GM18867 (cell line): ENCODE results near the gene TXNRD1.
"Not testable (repeated sequence)": the region's sequence is repeated elsewhere in the genome, so short reads cannot be mapped to it uniquely, and the experiment has no call there.

Source experiments
- ATAC-seq: cut with Tn5 transposase; IDR thresholded peaks from one replicate; pipeline ENCODE4 v1.9.1; 2021; ENCODE audit warnings: mild to moderate bottlenecking, moderate library complexity; ENCODE audit not compliant: unreplicated experiment

TXNRD1 gene

DNA sequence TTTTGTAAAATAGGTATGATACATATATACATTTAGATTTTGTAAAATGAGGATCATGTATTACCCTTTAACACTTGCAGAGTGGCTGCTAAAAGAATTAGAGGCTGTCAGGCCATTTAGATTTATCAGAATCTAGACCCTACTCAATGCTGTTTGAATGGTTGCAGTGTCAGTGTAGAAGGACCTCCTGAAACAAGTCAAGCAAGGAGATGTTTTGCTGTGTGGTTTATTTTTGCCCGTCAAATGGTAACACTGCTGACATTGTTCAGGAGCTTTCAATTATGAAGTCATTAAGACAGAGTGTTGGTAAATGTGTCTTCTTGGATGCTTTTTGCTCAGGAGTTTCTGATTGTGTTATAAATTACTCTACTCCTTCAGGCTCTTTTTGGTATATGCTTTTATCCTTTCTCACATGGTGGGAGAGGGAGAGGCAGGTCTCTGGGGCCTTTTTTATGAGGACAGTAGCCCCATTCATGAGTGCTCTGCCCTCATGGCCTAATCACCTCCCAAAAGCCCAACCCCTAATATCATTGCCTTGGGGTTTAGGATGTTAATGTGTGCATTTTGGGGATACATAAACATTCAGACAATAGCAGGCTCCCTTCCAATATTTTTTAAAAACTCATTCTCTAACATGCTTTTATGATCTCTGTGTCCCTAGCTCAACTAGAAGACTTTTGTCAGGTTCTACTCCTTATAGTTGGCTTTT, 104.5 kb downstream of the TXNRD1 start:
- no peak for ATAC-seq

DNA sequence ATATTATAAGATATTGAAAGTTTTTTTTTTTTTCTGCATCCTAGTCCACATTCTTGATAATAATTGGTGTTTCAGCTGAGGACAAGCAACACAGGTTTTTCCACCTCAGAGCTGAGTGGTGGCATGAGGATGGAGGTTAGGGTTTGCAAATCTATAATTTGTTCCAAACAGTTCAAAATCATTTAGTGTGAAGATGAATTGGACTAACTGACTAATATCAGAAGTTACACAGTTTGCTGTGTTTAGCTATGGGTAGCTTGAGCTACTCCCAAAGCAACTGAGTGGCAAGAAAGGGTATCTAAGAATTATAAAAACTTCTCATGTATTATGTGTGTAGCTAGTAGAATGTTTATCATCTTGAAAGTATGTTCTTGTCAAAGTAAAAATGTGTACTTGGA, 105.0 kb downstream of the TXNRD1 start:
- no peak for ATAC-seq

DNA sequence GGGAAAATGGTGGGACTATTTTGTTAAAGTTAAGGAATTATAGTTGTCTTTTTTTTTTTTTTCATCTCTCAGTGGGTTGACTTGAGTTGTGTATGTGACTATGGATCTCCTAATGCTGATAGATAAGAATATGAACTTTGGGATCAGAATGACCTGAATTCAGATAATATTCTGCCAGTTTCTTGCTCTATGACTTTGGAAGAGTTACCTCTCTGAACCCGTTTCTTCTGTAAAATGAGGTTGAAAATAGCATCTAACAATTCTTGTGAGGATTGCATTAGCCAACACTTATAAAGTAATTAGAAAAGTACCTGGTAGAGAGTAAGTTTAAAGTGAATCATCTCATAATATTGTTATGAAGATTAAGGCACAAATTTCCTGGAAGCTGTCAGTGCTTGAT, 106.4 kb downstream of the TXNRD1 start:
- no peak for ATAC-seq

DNA sequence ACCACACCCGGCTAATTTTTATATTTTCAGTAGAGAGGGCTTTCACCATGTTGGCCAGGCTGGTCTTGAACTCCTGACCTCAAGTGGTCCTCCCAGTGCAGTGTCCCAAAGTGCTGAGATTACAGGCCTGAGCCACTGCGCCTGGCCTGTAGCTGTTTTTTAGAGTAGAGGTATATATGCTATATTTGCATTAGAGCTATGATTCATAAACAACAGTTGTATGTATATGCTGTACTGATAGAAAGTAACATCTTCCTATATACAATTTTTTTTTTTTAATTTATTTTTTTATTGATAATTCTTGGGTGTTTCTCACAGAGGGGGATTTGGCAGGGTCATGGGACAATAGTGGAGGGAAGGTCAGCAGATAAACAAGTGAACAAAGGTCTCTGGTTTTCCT, 107.0 kb downstream of the TXNRD1 start:
- ATAC-seq, result not testable (repeated sequence)

DNA sequence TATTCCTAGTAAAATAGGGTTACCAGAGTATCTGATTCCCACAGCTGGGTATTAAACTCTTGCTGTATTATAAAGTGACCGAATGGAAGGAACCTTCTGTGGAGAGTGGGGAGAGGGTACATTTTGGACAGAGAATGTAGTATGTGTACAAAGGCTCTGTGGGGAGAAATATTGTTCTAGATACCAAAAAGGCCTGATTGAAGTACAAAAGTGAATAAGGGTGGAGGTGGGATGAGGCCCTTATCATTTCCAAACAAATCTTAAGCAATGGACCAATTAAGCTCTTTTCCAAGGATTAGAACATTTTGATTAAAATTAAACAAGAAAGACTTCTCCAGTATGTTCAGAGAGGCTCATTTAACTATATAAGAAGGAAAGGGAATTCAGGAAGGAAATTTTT, 108.3 kb downstream of the TXNRD1 start:
- no peak for ATAC-seq

DNA sequence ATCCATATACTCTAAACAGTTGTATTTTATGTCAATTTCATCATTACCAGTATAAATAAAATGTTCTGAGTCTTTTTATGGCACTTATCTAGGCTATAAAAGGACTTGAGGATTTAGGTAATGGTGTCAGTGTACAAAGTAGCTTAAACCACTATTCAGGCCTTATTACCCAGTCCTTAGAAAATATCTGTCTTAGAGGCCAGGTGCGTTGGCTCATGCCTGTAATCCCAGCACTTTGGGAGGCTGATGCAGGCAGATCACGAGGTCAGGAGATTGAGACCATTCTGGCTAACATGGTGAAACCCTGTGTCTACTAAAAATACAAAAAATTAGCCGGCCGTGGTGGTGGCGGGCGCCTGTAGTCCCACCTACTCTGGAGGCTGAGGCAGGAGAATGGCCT, 112.7 kb downstream of the TXNRD1 start:
- ATAC-seq, result not testable (repeated sequence)

DNA sequence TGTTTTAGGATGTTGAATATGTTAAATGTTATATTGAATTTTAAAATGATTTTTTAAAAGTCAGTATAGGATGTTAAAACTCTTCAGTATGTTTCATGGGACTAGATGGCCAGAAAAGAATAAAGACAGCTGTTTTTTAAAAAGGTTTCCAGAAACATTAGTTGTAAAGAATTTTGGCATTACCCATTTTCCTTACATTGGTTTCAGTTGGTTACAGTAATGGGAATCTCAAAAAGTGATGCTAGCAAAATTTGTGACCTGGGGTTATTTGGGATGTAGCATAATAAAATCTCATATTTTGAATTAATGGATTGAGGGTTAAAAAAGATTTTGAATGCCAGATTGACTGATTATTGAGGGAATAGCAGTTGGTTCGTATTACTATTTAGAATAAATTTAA, 113.2 kb downstream of the TXNRD1 start:
- ATAC-seq, result no peak

DNA sequence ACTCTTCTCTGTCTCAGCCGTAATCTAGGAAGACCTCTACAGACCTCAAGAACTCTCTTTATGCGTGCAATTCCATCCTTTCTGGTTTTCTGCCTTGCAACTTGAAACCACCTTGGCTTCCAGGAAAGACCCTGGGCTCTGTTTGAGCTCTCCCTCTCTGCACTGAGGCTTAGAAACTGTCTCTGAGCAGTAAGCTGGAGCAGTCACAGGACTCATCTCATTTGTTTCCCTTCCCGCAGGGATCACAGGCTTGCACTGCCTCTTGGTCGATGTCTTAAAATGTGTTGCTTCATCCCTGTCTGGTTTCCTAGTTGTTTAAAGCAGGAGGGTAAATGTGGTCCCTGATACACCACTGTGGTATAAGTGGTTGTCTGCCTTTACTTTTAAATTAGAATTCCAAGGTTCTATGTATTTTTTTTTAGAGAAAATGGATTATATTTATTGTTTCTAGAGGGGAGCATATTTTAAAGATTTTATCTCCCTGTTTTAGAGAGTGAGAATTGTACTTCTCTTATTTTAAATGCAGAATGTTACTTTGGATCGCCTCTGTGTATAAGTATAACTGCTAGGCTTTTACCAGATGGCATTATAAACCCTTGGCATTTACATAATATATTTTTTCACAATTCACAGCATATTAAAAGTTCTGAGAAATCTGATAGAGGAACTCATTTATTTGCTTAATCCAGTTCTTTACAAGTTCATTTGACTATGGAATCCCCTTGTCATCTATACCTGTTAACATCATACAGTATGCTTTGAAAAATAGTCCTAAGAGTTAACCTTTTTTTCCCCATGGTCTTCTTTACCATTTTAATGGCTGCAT, 114.3 kb downstream of the TXNRD1 start:
- no peak for ATAC-seq

DNA sequence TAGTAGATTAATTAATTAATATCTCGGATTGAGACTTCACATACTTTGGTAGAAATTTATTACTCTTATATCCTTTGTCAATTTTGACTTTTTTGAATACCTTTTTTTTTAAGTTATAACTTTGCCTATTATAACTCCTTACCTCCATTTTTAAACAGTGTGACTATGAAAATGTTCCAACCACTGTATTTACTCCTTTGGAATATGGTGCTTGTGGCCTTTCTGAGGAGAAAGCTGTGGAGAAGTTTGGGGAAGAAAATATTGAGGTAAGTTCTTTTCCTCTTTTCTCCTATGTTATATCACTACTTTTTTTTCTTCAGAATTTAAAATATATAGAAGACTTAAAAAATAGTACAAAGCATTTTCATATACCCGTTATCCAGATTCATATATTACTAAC, 115.8 kb downstream of the TXNRD1 start:
- ATAC-seq, result no peak

DNA sequence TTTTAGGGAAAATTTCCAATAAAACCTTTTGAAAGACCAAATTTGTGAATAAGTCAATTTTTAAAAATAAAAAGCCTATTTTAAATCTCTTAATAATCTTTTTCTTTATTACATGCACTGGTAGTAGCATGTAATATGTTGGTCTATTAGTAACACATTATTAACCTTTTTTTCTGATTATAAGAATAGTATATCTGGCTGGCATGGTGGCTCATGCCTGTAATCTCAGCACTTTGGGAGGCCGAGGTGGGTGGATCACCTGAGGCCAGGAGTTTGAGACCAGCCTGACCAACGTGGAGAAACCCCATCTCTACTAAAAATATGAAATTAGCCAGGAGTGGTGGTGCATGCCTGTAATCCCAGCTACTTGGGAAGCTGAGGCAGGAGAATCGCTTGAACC, 116.7 kb downstream of the TXNRD1 start:
- ATAC-seq, result not testable (repeated sequence)

DNA sequence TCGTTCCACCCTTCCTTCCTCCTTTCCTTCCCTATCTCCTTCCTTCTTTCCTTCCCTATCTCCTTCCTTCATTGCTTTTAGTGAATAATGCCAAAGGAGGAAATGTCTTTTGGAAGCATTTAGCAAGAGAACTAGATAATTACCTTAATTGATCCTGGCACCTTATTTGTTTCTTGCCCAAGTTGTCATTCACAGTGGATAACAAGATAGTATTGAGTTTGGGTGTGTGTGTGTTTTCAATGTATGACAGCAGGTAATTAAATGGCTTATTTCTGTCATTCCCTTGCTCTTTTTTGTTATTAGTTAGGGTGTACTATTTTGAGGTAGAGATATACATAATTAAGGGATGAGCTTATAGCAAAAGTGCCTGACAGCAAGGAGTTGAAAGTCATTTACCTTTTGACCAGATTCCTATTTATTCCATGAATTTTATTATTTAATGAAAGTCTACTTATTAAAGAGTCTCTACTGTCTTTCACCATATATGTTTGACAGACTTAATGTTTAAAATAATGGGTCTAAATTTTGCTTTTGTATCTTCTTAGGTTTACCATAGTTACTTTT, 118.2 kb downstream of the TXNRD1 start:
- ATAC-seq, result no peak

DNA sequence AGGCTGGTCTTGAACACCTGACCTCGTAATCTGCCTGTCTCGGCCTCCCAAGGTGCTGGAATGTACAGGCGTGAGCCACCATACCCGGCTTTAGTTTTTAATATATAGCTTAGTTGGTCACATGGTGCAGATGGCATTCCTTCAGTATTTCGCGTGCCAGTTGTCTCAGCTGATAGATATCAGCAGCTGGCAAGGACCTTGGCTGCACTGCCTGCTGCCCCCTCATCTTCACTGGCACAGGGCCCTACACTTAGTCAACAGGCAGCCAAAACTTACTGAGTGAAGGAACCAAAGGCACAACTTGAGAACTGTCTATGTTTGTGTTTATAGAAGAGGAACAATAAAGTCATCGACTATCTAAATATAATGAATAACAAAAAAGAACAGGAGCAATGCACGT, 119.0 kb downstream of the TXNRD1 start:
- no peak for ATAC-seq

DNA sequence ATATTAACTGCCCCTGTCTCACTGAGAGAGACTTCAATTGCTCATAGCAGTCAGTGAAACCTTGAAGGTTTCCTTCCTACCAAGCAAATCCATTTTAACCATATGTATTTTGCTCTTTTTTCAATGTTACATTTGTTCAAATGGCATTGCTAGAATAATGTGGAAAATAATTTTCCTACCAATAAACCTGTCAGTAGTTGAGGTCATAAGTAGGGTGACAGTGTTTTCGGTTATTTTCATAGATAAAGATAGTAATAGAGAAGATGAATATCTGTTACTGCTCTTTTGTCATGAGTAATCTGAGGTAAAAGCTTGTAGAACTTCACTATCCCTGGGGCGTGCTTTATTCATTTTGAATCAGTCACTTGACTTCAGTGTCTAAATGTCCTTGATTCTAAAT, 120.5 kb downstream of the TXNRD1 start:
- no peak for ATAC-seq

DNA sequence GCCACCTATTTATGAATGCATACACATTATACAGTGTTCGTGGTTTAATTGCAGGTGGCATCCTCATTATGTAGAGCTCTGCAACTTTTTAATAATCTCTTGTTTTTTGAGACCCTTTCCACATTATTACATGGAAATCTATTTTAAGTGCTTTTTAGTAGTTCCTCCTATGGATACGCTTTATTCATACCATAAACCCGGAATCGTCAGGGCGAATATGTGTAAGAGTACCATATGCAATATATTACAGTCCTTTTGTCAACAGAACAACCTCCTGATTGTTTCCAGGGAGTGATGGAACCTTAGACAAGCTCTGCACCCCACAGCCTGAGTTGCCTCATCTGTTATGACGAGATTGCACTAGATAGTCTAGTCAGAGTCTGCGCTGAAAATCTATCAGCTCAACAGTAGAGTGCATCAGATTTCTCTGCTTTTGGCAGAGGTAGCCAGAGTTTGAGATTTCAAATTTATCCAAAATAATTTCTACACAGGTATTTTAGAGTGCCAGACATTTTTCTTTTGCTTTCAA, 121.5 kb downstream of the TXNRD1 start:
- ATAC-seq, result no peak

DNA sequence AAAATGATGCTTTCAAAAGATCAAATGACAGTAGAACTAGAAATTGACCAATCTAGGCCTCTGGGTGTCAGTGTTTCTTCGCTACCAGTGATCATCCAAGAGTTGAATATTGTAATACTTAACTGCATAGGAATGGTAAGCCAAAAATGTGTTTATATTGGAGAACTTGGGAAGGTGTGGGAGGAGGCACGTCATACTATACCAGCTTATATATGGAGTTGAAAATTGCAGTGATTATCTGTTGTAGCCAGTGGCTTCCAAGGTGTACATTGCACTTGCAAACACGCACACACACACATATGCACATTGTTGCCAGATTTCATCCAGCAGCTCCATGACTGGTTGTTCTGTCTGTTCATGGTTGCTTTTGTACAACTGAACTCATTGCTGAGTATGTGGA, 124.1 kb downstream of the TXNRD1 start:
- no peak for ATAC-seq

DNA sequence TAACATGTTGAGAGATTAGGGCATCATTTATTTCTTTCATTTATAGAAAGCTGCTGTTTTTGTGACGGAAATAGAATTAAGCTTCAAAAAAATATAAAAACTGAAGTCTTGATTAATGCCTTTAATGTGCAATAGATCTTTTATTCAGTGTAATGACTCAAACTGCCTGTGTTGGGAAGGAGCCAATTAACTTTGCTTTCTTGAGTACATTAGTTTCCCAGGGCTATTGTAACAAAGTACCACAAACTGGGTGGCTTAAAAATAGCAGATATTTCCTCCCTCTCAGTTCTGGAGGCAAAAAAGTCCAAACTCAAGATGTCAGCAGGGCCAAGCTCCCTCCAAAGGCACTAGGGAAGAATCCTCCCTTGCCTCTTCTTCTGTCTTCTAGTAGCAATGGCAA, 124.6 kb downstream of the TXNRD1 start:
- no peak for ATAC-seq

DNA sequence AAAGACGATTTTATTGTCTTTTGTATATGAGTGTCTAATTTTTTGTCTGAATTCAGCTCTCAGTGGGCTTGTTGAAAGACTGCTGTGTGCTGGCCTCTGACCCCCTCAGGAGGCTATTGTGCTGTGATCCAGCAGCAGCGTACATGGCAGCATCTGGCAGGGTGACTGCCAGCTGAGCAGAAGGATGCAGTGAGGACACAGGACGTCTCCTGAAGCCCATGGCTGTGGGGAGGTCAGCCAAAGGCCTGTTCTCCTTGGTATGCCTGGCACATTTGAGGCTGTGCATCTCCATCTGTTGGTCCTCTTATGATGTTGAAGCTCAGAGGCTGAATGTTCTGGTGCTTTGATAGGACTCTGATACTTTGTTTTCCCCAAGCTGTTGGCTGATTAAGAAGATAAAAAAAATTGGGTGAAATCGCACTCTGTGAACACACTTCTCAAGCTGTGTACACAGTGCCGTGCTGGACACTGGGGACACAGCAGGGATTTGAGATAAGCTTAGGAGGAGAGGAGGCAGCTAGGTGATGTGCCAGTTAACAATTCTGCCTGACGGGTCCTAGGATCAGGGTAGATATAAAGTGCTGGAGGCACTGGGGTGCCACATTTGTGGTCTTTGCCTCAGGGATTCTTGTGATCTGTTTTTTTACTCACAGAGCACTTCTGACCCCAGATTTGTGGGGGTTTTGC, 125.5 kb downstream of the TXNRD1 start:
- ATAC-seq, result no peak

DNA sequence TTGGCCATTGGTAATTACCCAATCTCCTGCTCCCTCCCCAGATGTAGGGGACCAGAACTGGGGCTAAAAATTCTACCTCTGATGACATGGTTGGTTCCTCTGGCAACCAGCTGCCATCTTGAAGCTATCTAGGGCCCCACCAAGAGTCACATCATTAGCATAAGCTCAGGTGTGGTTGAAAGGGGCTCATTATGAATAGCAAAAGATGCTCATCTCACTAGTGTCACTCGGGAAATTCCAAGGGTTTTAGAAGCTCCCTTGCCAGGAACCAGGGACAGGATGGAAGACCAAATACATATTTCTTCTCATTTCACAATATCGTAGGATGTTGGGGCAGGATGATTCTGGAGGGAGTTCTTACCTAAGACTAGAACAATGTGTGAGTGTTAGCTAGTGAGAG, 126.6 kb downstream of the TXNRD1 start:
- no peak for ATAC-seq

DNA sequence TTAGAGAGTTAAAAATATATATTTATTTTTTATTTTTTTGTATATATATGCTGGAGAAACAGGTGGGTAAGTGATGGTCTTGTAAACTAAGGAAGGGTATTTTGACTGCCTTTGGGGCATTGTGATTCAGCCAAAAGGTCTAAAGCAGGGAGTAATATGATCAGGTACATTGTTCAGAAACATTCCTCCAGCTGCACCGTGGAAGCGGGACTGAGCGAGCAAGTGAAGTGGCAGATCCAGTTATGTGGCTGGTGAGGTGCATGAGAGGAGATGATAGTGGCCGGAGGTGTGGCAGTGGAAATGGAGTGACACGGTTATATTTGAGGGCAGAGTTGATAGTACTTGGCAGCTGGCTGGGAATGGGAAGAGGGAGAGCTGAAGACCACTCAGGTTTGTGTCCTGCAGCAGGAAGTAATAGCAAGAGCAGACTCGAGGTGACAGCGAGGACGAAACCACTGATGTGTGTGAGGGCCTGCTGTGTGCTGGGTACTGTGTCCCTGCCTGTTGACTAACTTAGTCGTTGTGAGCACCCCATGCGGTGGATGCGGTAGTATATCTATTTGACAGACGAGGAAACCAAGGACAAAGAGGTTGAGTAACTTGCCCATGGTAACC, 127.2 kb downstream of the TXNRD1 start:
- ATAC-seq, result no peak

DNA sequence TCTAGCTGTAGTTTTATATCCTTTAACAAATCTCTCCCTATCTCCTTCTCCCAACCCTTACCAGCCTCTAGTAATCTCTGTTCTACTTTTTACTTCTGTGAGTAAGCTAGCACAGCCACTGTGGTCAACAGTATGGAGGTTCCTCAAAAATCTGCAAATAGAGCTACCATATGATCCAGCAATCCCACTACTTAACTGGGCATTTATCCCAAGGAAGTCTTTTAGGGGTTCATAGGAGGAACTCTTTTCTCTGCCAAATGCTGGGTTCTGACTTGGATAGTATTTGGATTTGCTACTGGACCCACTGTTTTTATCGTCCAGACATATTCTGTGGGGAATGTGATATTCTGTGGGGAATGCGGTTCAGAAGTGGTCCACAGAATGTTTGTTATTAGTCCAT, 129.1 kb downstream of the TXNRD1 start:
- no peak for ATAC-seq
